ENCODE measurements around the gene AKT2.

DNA sequence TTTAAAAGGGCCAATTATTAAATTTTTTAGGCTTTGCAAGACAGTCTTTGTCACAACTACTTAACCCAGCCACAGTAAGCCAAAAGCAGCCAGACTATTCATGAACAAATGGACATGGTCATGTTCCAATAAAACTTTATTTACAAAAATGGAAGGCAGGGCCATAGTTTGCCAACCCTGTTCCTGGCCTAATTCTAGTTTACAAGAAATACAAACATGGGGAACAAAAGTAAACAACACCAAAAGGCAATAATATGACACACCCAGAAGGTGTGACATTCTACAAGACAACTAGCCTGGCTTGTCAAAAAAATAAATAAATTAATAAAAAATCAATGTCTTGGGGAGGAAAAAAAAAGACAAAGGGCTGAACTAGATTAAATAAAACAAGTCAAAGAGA is 33.9 kb downstream of the AKT2 start:
- TF ChIP-seq CTCF (IDR thresholded peaks at IDR 0.05; ENCODE audit: control extremely low read depth in 1 of 3, insufficient read depth in 1 of 3, low read depth in 1 of 3, low read length in 3 of 3) (no peak), SRF (IDR thresholded peaks at IDR 0.05; ENCODE audit: low read depth, low read length) (no peak), CBX8 (IDR thresholded peaks at IDR 0.05; ENCODE audit: borderline replicate concordance, low read depth, low read length) (no peak), CHD7 (IDR thresholded peaks at IDR 0.05; ENCODE audit: insufficient replicate concordance, low read length) (no peak), RBBP5 (IDR thresholded peaks at IDR 0.05; ENCODE audit: borderline replicate concordance, low read depth, low read length) (no peak), JUND (IDR thresholded peaks at IDR 0.05; ENCODE audit: low read length) (no peak), POLR2A (IDR thresholded peaks at IDR 0.05; ENCODE audit: control extremely low read depth in 1 of 2, low read depth in 2 of 2, low read length in 2 of 2) (no peak), TAF1 (IDR thresholded peaks at IDR 0.05; ENCODE audit: low read depth, low read length) (no peak), CTBP2 (IDR thresholded peaks at IDR 0.05; ENCODE audit: borderline replicate concordance, insufficient read depth, insufficient read length, low read length) (no peak), TEAD4 (IDR thresholded peaks at IDR 0.05; ENCODE audit: low read depth, low read length) (no peak), SP1 (IDR thresholded peaks at IDR 0.05; ENCODE audit: low read depth, low read length) (no peak)

Measured in H1 (cell line).